B cell (primary cell): ENCODE data around the gene EML1. TPM values are rescaled to one million over a fixed set of nuclear protein-coding genes. Genes with fewer than 3 reads are reported as not detected.

Experiments
- ATAC-seq: fragments of 200-7000 bp; cut with Tn5 transposase; one replicate; pipeline ENCODE4 v1.10.0; 2021; ENCODE audit warnings: low read depth, mild to moderate bottlenecking, moderate number of reproducible peaks, moderate library complexity
- CTCF ChIA-PET: fragments of 350-600 bp; sonication (Branson Sonifier 250); formaldehyde crosslinking; loops from one replicate; lab custom pipeline; 2021; ENCODE audit warnings: antibody characterized with exemption, inconsistent platforms; lab: Charles Lee
- POLR2A ChIA-PET: fragments of 350-600 bp; sonication (Branson Sonifier 250); formaldehyde crosslinking; loops from one replicate; lab custom pipeline; 2021; ENCODE audit warnings: antibody characterized with exemption; lab: Charles Lee
- DNase-seq: peaks from one replicate; pipeline ENCODE4 v3.0.0; 2013
- H2AFZ ChIP-seq: 2 replicates; pipeline ENCODE4 v1.6.1; 2012; ENCODE audit warnings: mild to moderate bottlenecking, low read depth, low read length; ENCODE audit not compliant: insufficient read depth, poor library complexity, severe bottlenecking
- H3K27ac ChIP-seq, 2 donors: 1 replicate in 1 of 2; 2 replicates in 1 of 2; pipeline ENCODE4 v1.5.1; 2012 to 2013; ENCODE audit warnings: low read length in 2 of 2, mild to moderate bottlenecking in 2 of 2, moderate library complexity in 1 of 2
- H3K27me3 ChIP-seq, 4 experiments: fragments of 200-600 bp in 1 of 4; sonication (generic) in 1 of 4; replicated peaks in 1 of 4; 1 replicate in 2 of 4; 2 replicates in 2 of 4; pipeline versions ENCODE4 v1.6.1 to v1.7.0; 2013 to 2016; ENCODE audit warnings: low read length in 3 of 4, mild to moderate bottlenecking in 2 of 4, mixed read lengths in 1 of 4, moderate library complexity in 1 of 4; ENCODE audit not compliant: insufficient read depth in 4 of 4, control insufficient read depth in 3 of 4; ENCODE audit errors: control extremely low read depth in 1 of 4
- H3K36me3 ChIP-seq, 2 experiments: replicated peaks in 1 of 2; 1 replicate in 1 of 2; 2 replicates in 1 of 2; pipeline versions ENCODE4 v1.6.1 to v1.7.1; 2013; ENCODE audit warnings: low read length in 1 of 2; ENCODE audit not compliant: insufficient read depth in 2 of 2, control insufficient read depth in 1 of 2; ENCODE audit errors: control extremely low read depth in 1 of 2, extremely low read depth in 1 of 2
- H3K4me1 ChIP-seq, 2 donors: fragments of 200-600 bp in 1 of 2; sonication (generic) in 1 of 2; 1 replicate in 1 of 2; 2 replicates in 1 of 2; pipeline versions ENCODE4 v1.5.1 to v1.6.1; 2013 to 2017; ENCODE audit warnings: low read length in 2 of 2; ENCODE audit not compliant: control insufficient read depth in 2 of 2, insufficient read depth in 2 of 2
- H3K4me2 ChIP-seq: replicated peaks from 2 replicates; pipeline ENCODE3; 2012; ENCODE audit warnings: mild to moderate bottlenecking, low read depth, low read length; ENCODE audit not compliant: poor library complexity, severe bottlenecking
- H3K4me3 ChIP-seq, 5 experiments: fragments of 200-600 bp in 1 of 5; sonication (generic) in 1 of 5; 1 replicate in 3 of 5; 2 replicates in 2 of 5; pipeline versions ENCODE4 v1.5.1 to v1.7.0; 2011 to 2016; ENCODE audit warnings: low read length in 4 of 5, mild to moderate bottlenecking in 4 of 5, low read depth in 2 of 5, control low read depth in 1 of 5, moderate library complexity in 1 of 5; ENCODE audit not compliant: insufficient read depth in 1 of 5; ENCODE audit errors: control extremely low read depth in 1 of 5, extremely low read depth in 1 of 5
- H3K79me2 ChIP-seq: fragments of 200-600 bp; sonication (generic); one replicate; pipeline ENCODE4 v1.6.0; 2016; ENCODE audit warnings: low read length; ENCODE audit not compliant: control insufficient read depth, insufficient read depth
- H3K9ac ChIP-seq: fragments of 200-600 bp; sonication (generic); 2 replicates; pipeline ENCODE4 v1.6.1; 2017; ENCODE audit warnings: mild to moderate bottlenecking, low read length, moderate library complexity
- H3K9me3 ChIP-seq, 3 donors: one replicate each; pipeline versions ENCODE4 v1.6.1 to v1.7.1; 2013; ENCODE audit warnings: low read length in 2 of 3; ENCODE audit not compliant: control insufficient read depth in 2 of 3, insufficient read depth in 1 of 3; ENCODE audit errors: control extremely low read depth in 1 of 3
- H4K20me1 ChIP-seq: 2 replicates; pipeline ENCODE4 v1.6.0; 2012; ENCODE audit warnings: mild to moderate bottlenecking, low read length; ENCODE audit not compliant: insufficient read depth, control insufficient read depth, poor library complexity, severe bottlenecking
- H3K27ac Mint-ChIP-seq: one replicate; pipeline ENCODE4 v1.8.0; 2021; ENCODE audit warnings: mixed read lengths
- H3K27me3 Mint-ChIP-seq: one replicate; pipeline ENCODE4 v1.8.0; 2021; ENCODE audit warnings: mixed read lengths
- H3K4me1 Mint-ChIP-seq: one replicate; pipeline ENCODE4 v1.8.0; 2021; ENCODE audit warnings: mixed read lengths
- H3K4me3 Mint-ChIP-seq: one replicate; pipeline ENCODE4 v1.8.0; 2021; ENCODE audit warnings: mixed read lengths
- H3K9me3 Mint-ChIP-seq: one replicate; pipeline ENCODE4 v1.8.0; 2022; ENCODE audit warnings: mixed read lengths; ENCODE audit not compliant: insufficient read depth
- EZH2 ChIP-seq: IDR thresholded peaks from 2 replicates; pipeline ENCODE4 v1.6.1; 2012; ENCODE audit warnings: borderline replicate concordance, low read depth, mild to moderate bottlenecking, moderate library complexity, low read length; ENCODE audit not compliant: insufficient read depth, poor library complexity, severe bottlenecking
- WGBS: methylation state at CpG from one replicate; pipeline ENCODE4 v1.1.5; 2013; ENCODE audit warnings: missing lambda C conversion rate; ENCODE audit not compliant: insufficient coverage; 5-methylcytosine and 5-hydroxymethylcytosine counted together
- intact Hi-C: fragments of 100-400 bp; cut with micrococcal nuclease; formaldehyde crosslinking; loops from one replicate; pipeline ENCODE4 v1.10.0; 2022
- polyA plus RNA-seq: library from polyadenylated mRNA; depleted of rRNA; stranded (reverse); fragments of >200 nt; gene quantifications from 2 replicates; pipeline ENCODE4 v1.2.3, GENCODE V29; 2012
- total RNA-seq, 2 donors: library from RNA; stranded (reverse); fragments of 120-200 nt in 1 of 2; gene quantifications; 1 replicate in 1 of 2; 2 replicates in 1 of 2; pipeline versions ENCODE4 v1.2.3 to v1.2.4, GENCODE V29; 2013 to 2022
- TF ChIP-seq, protein P1 (sequence below): fragments of 200-600 bp; IDR thresholded peaks from one replicate; pipeline ENCODE4 v1.8.0; 2022; ENCODE audit warnings: antibody characterized with exemption, mild to moderate bottlenecking

The EML1 gene
- total and polyA plus RNA-seq, 2 donors (not counting 1 experiment from before 2014, with no cell fraction given): not detected

DNA sequence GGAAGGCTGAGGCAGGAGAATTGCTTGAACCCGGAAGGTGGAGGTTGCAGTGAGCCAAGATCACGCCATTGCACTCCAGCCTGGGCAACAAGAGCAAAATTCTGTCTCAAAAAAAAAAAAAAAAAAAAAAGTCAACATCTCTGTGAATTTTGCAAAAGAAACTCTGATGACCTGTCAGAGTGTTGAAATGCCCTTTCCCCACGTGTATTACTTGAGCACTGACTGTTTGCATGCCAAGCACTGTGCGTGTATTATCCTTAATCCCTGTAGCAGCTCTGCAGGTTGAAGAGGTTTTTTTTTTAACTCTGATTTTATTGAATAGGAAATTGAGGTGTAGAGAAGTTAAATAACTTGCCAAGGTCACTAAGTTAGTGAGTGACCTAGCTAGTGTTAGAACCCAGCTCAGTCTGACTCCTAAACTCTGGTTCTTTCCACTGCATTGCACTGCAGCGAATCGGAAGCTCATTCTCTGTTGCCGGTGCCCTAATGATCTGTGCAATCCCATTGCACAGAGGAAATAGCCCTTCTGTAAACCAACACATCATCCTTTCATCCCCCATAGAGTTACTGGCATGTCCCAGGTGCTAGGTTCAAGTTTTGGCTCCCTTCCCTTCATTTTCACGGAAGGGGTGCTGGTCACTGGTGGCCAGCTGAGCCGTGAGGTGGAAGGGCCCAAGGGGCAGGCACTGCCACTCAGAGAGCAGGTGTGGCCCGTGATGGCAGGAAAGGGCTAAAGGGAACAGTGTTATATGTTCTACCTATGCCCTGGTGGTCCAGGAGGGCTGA, 122.3 kb downstream of the EML1 start:
- CTCF ChIA-PET: interaction anchor here (0.7 to 1.1 kb wide), 2 partner anchors 11 to 30 kb away, joined by 4 read pairs; no protein-coding TSS in a partner anchor
- Mint-ChIP-seq H3K4me3 (no peak overlapping the region), H3K9me3 (no peaks in the 10 kb centered on the region), H3K4me1 (no peaks in the 10 kb centered on the region), H3K27ac (no peak overlapping the region), H3K27me3 (peaks cover 22% of the 10 kb centered on the region)
- Histone ChIP-seq H4K20me1 (no peaks in the 10 kb centered on the region), H3K4me1 (no peaks in the 10 kb centered on the region), H3K79me2 (no peaks in the 10 kb centered on the region), H3K4me2 (no peak overlapping the region), H3K4me3 (no peak overlapping the region), H2AFZ (no peak overlapping the region), H3K27ac (no peak overlapping the region), H3K36me3 (no peaks in the 10 kb centered on the region), H3K27me3 (peaks cover 0 to 6% (median 0%) of the 10 kb centered on the region in 4 experiments), H3K9ac (no peak overlapping the region), H3K9me3 (no peaks in the 10 kb centered on the region)
- POLR2A ChIA-PET: no interaction called here
- 96% methylated on average over 8 of the region's 10 CpGs for WGBS
- DNase-seq (no peak), ATAC-seq (no peak)
- intact Hi-C loops: no loop called here
- TF ChIP-seq EZH2: no peak
- TF ChIP-seq, protein P1, sequence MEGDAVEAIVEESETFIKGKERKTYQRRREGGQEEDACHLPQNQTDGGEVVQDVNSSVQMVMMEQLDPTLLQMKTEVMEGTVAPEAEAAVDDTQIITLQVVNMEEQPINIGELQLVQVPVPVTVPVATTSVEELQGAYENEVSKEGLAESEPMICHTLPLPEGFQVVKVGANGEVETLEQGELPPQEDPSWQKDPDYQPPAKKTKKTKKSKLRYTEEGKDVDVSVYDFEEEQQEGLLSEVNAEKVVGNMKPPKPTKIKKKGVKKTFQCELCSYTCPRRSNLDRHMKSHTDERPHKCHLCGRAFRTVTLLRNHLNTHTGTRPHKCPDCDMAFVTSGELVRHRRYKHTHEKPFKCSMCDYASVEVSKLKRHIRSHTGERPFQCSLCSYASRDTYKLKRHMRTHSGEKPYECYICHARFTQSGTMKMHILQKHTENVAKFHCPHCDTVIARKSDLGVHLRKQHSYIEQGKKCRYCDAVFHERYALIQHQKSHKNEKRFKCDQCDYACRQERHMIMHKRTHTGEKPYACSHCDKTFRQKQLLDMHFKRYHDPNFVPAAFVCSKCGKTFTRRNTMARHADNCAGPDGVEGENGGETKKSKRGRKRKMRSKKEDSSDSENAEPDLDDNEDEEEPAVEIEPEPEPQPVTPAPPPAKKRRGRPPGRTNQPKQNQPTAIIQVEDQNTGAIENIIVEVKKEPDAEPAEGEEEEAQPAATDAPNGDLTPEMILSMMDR: no peak

DNA sequence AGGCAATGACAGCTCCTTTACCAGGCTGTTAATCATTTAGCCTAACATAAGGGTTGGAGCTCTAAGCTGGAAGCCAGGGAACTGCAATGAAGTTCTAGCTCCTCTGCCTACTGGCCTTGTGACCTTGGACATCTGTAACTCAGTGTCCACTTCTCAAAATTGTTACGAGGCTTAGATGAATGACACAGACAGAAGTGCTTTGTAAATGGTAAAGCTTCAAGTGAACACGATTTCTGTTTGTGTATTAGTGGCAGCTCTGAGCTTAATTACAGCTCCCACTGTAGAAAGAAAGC, 122.8 kb downstream of the EML1 start:
- no peaks in the 10 kb centered on the region for H3K4me1 ChIP-seq
- 50% methylated on average over 1 of the region's 2 CpGs for WGBS
- Mint-ChIP-seq H3K4me3 (no peak overlapping the region), H3K27ac (no peak overlapping the region), H3K27me3 (peaks cover 22% of the 10 kb centered on the region), H3K4me1 (no peaks in the 10 kb centered on the region), H3K9me3 (no peaks in the 10 kb centered on the region)
- peaks cover 0 to 6% (median 0%) of the 10 kb centered on the region in 4 experiments for H3K27me3 ChIP-seq
- no peak for DNase-seq
- no peaks in the 10 kb centered on the region for H3K9me3 ChIP-seq
- no peak for ATAC-seq
- POLR2A ChIA-PET: no interaction called here
- no peaks in the 10 kb centered on the region for H3K79me2 ChIP-seq
- H3K36me3 ChIP-seq: no peaks in the 10 kb centered on the region
- no peak overlapping the region for H3K27ac ChIP-seq
- H3K9ac ChIP-seq: no peak overlapping the region
- TF ChIP-seq EZH2: no peak
- TF ChIP-seq, protein P1: no peak
- no peaks in the 10 kb centered on the region for H4K20me1 ChIP-seq
- intact Hi-C loops: no loop called here
- H3K4me2 ChIP-seq: no peak overlapping the region
- CTCF ChIA-PET: interaction anchor here (1.1 kb wide), 1 partner anchor 11 kb away, joined by 4 read pairs; no protein-coding TSS in a partner anchor
- H2AFZ ChIP-seq: no peak overlapping the region
- H3K4me3 ChIP-seq: no peak overlapping the region
